ENCODE data around the gene TUBB2B.

TUBB2B gene

DNA sequence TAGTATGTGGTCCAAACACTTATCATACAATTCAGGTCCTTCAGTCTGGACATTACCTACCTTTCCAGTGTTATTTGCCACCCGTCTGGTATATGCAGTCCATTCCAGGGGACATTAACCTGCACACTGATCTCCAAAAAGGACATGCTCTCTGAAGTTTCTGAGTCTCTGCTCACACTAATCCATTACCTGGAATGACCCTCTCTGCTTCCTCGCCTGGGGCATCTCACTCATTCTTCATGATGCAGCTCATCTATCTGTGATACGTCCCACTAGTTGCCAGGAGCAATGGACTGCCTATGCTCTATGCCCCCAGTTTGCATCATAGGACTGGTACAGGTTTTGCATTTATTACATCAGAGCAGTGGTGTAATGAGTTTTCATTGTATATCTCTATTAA lies 5.9 kb upstream of the TUBB2B start:
- TF ChIP-seq FOXM1 (IDR thresholded peaks at IDR 0.05; ENCODE audit: borderline replicate concordance, low read depth), result no peak
- TF ChIP-seq MAX (IDR thresholded peaks at IDR 0.05), result no peak
- no peak for TF ChIP-seq CREB1 (IDR thresholded peaks at IDR 0.05; ENCODE audit: low read depth)
- no peak for TF ChIP-seq TCF12 (IDR thresholded peaks at IDR 0.05; ENCODE audit: low read depth)
- no peak for TF ChIP-seq ZBTB7A (IDR thresholded peaks at IDR 0.05; ENCODE audit: low read depth)
- no peak for TF ChIP-seq EGR1 (IDR thresholded peaks at IDR 0.05)
- no peak for TF ChIP-seq EP300 (IDR thresholded peaks at IDR 0.05; ENCODE audit: borderline replicate concordance)
- no peak for TF ChIP-seq USF1 (IDR thresholded peaks at IDR 0.05)

DNA sequence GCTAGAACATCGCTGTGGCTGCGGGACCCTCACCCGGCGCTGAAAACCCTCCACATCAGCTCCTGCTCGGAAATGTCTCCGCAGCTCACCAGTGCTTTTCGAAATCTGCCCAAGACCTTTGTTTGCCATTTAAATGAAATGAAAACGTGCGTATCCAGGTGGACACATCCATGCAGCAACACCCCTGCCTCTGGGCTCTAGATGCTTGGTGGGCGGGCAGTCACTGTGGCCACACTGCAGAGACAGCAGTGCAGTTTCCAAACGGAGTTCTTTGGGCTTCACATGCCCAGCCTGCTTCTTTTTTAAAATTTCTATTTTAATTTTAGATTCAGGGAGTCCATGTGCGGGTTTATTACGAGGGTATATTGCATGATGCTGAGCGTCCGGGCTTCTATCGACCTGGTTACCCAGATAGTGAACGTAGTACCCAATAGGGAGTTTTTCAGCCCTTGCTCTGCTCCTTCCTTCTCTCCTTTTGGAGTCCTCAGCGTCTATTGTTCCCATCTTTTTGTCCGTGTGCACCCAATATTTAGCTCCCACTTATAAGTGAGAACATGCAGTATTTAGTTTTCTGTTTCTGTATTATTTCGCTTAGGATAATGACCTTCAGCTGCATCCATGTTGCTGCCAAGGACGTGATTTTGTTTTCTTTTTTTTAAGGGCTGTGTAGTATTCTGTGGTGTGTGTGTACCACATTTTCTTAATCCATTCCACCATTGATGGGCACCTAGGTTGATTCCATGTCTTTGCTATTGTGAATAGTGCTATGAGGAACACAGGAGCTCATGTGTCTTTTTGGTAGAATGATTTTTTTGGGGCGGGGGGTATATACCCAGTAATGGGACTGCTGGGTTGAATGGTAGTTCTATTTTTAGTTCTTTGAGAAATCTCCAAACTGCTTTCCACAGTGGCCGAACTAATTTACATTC lies 4.8 kb upstream of the TUBB2B start:
- TF ChIP-seq FOXM1 (IDR thresholded peaks at IDR 0.05; ENCODE audit: borderline replicate concordance, low read depth) (no peak), TEAD4 (IDR thresholded peaks at IDR 0.05) (no peak), RAD21 (IDR thresholded peaks at IDR 0.05; ENCODE audit: low read depth) (no peak), ZBTB7A (IDR thresholded peaks at IDR 0.05; ENCODE audit: low read depth) (no peak), EP300 (IDR thresholded peaks at IDR 0.05; ENCODE audit: borderline replicate concordance) (no peak), MAX (IDR thresholded peaks at IDR 0.05) (no peak), USF1 (IDR thresholded peaks at IDR 0.05) (no peak), NFIC (IDR thresholded peaks at IDR 0.05) (no peak), TCF12 (IDR thresholded peaks at IDR 0.05; ENCODE audit: low read depth) (no peak), CEBPB (IDR thresholded peaks at IDR 0.05) (no peak), TAF1 (IDR thresholded peaks at IDR 0.05; ENCODE audit: low read depth) (no peak), EGR1 (IDR thresholded peaks at IDR 0.05) (no peak)

DNA sequence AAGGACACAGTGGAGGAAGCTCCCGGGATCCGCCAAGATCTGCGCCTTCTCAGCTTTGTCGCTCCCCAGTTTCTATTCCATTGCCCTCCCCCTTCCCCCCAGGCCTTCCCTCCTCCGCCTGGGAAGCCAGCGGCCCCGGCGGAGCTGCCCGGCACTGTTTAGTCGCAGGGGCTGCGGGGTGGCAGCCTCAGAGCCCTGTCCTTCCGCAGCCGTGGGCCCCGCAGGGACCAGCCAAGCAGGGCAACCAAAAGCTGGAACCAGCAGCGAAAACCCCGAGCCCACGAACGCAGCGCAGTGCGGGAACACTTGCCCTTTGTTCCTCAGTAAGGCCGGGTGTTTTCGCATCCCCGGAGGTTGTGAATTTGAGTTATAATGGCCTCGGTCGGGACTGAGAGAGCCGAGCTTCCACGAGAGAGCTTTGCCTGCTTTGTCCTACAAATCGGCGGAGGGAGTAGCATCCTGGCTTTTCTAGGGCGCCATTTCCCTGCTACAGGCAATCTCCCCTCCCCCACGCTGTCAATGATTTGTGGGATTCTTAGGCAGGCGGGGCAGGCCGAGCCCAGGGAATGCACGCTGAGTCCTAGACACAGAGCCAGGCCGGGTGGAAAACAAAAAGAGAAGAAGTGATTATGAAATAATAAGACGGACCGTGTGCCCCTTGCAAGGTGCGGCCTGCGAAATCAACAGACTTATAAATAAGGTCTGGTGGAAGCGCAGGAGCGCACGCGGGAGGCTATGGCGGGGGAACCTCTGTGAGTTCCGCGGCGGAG lies 4.0 kb upstream of the TUBB2B start:
- TF ChIP-seq TCF12 (IDR thresholded peaks at IDR 0.05; ENCODE audit: low read depth) (no peak), USF1 (IDR thresholded peaks at IDR 0.05) (no peak), TAF1 (IDR thresholded peaks at IDR 0.05; ENCODE audit: low read depth) (no peak), EP300 (IDR thresholded peaks at IDR 0.05; ENCODE audit: borderline replicate concordance) (no peak), MAX (IDR thresholded peaks at IDR 0.05) (no peak)

GRCh38 chr6:3230900-3231246 lies 3.4 kb upstream of the TUBB2B start:
- TF ChIP-seq MAX (IDR thresholded peaks at IDR 0.05) (no peak), RAD21 (IDR thresholded peaks at IDR 0.05; ENCODE audit: low read depth) (no peak), NFIC (IDR thresholded peaks at IDR 0.05) (no peak), FOXM1 (IDR thresholded peaks at IDR 0.05; ENCODE audit: borderline replicate concordance, low read depth) (no peak), TCF12 (IDR thresholded peaks at IDR 0.05; ENCODE audit: low read depth) (no peak), TEAD4 (IDR thresholded peaks at IDR 0.05) (no peak), CEBPB (IDR thresholded peaks at IDR 0.05) (no peak), REST (IDR thresholded peaks at IDR 0.05; ENCODE audit: low read depth) (no peak), USF1 (IDR thresholded peaks at IDR 0.05) (no peak), EP300 (IDR thresholded peaks at IDR 0.05; ENCODE audit: borderline replicate concordance) (no peak), EGR1 (IDR thresholded peaks at IDR 0.05) (no peak), ZBTB7A (IDR thresholded peaks at IDR 0.05; ENCODE audit: low read depth) (no peak), TAF1 (IDR thresholded peaks at IDR 0.05; ENCODE audit: low read depth) (no peak), YY1 (IDR thresholded peaks at IDR 0.05; ENCODE audit: low read depth) (no peak), CREB1 (IDR thresholded peaks at IDR 0.05; ENCODE audit: low read depth) (no peak)

- TF ChIP-seq TAF1 (IDR thresholded peaks at IDR 0.05; ENCODE audit: low read depth) (no peak), FOXM1 (IDR thresholded peaks at IDR 0.05; ENCODE audit: borderline replicate concordance, low read depth) (no peak), ZBTB7A (IDR thresholded peaks at IDR 0.05; ENCODE audit: low read depth) (no peak), RAD21 (IDR thresholded peaks at IDR 0.05; ENCODE audit: low read depth) (no peak), CEBPB (IDR thresholded peaks at IDR 0.05) (no peak), EGR1 (IDR thresholded peaks at IDR 0.05) (no peak), USF1 (IDR thresholded peaks at IDR 0.05) (no peak), CREB1 (IDR thresholded peaks at IDR 0.05; ENCODE audit: low read depth) (no peak), NFIC (IDR thresholded peaks at IDR 0.05) (no peak), MAX (IDR thresholded peaks at IDR 0.05) (no peak), EP300 (IDR thresholded peaks at IDR 0.05; ENCODE audit: borderline replicate concordance) (no peak), TCF12 (IDR thresholded peaks at IDR 0.05; ENCODE audit: low read depth) (no peak), YY1 (IDR thresholded peaks at IDR 0.05; ENCODE audit: low read depth) (no peak)
Observed at GRCh38 chr6:3230256-3230882, 2.9 kb upstream of the TUBB2B start.

Measured in Ishikawa (cell line).